Osteocyte (in vitro differentiated cells): ENCODE data around the gene SPATA32. TPM values are rescaled to one million over a fixed set of nuclear protein-coding genes. Genes with fewer than 3 reads are reported as not detected.

Source experiments
- DNase-seq: peaks from one replicate; pipeline ENCODE4 v3.0.0; 2021; ENCODE audit warnings: mixed read lengths; ENCODE audit not compliant: unreplicated experiment; ENCODE audit errors: extremely low spot score
- H3K27ac Mint-ChIP-seq: one replicate; pipeline ENCODE4 v1.8.0; 2021; ENCODE audit warnings: mild to moderate bottlenecking, mixed read lengths; ENCODE audit not compliant: unreplicated experiment
- H3K27me3 Mint-ChIP-seq: one replicate; pipeline ENCODE4 v1.8.0; 2021; ENCODE audit warnings: mixed read lengths; ENCODE audit not compliant: unreplicated experiment
- H3K36me3 Mint-ChIP-seq: one replicate; pipeline ENCODE4 v1.8.0; 2021; ENCODE audit warnings: mixed read lengths; ENCODE audit not compliant: unreplicated experiment
- H3K4me1 Mint-ChIP-seq: one replicate; pipeline ENCODE4 v1.8.0; 2021; ENCODE audit warnings: mixed read lengths; ENCODE audit not compliant: unreplicated experiment
- H3K4me3 Mint-ChIP-seq: one replicate; pipeline ENCODE4 v1.8.0; 2021; ENCODE audit warnings: mild to moderate bottlenecking, moderate library complexity, mixed read lengths; ENCODE audit not compliant: unreplicated experiment
- H3K9me3 Mint-ChIP-seq: one replicate; pipeline ENCODE4 v1.8.0; 2021; ENCODE audit warnings: mixed read lengths; ENCODE audit not compliant: unreplicated experiment
- CTCF ChIP-seq: fragments of 200-600 bp; sonication (generic); IDR thresholded peaks from 2 replicates; pipeline ENCODE4 v1.5.0; 2021; ENCODE audit warnings: antibody characterized with exemption, mild to moderate bottlenecking, moderate library complexity
- total RNA-seq: library from RNA; stranded (reverse); gene quantifications from 2 replicates; pipeline ENCODE4 v1.2.1, GENCODE V29; 2021

The SPATA32 gene
- total RNA-seq, 1 donor from 2014 or later = not detected

GRCh38 chr17:45277992-45278391 is 16.1 kb upstream of the SPATA32 start:
- H3K36me3 Mint-ChIP-seq = peaks cover 18% of the 10 kb centered on the region
- DNase-seq = no peak
- no peaks in the 10 kb centered on the region for H3K27me3 Mint-ChIP-seq
- peaks cover 23% of the 10 kb centered on the region for H3K4me1 Mint-ChIP-seq
- no peaks in the 10 kb centered on the region for H3K9me3 Mint-ChIP-seq
- no peak overlapping the region for H3K4me3 Mint-ChIP-seq
- H3K27ac Mint-ChIP-seq = no peak overlapping the region
- no peak for TF ChIP-seq CTCF

- Mint-ChIP-seq H3K4me1 (peaks cover 19% of the 10 kb centered on the region), H3K27me3 (no peaks in the 10 kb centered on the region), H3K27ac (no peak overlapping the region), H3K36me3 (peaks cover 14% of the 10 kb centered on the region), H3K9me3 (no peaks in the 10 kb centered on the region), H3K4me3 (no peak overlapping the region)
- peak; percentile 94 for DNase-seq
- peak; percentile 87 for TF ChIP-seq CTCF
Observed at GRCh38 chr17:45277216-45277849, 15.4 kb upstream of the SPATA32 start.

- Mint-ChIP-seq H3K4me3 (no peak overlapping the region), H3K27me3 (no peaks in the 10 kb centered on the region), H3K27ac (no peak overlapping the region), H3K4me1 (peaks cover 18% of the 10 kb centered on the region), H3K9me3 (no peaks in the 10 kb centered on the region), H3K36me3 (peaks cover 12% of the 10 kb centered on the region)
- TF ChIP-seq CTCF = no peak
- DNase-seq = no peak
Observed at GRCh38 chr17:45276031-45276430, 14.1 kb upstream of the SPATA32 start.

GRCh38 chr17:45274033-45274432 is 12.1 kb upstream of the SPATA32 start:
- no peak for DNase-seq
- peaks cover 18% of the 10 kb centered on the region for H3K4me1 Mint-ChIP-seq
- TF ChIP-seq CTCF = no peak
- H3K4me3 Mint-ChIP-seq = no peak overlapping the region
- no peak overlapping the region for H3K27ac Mint-ChIP-seq
- H3K27me3 Mint-ChIP-seq = no peaks in the 10 kb centered on the region
- peaks cover 16% of the 10 kb centered on the region for H3K36me3 Mint-ChIP-seq
- H3K9me3 Mint-ChIP-seq = no peaks in the 10 kb centered on the region

- Mint-ChIP-seq H3K4me1 (peaks cover 18% of the 10 kb centered on the region), H3K9me3 (no peaks in the 10 kb centered on the region), H3K36me3 (peaks cover 19% of the 10 kb centered on the region), H3K27me3 (no peaks in the 10 kb centered on the region), H3K27ac (no peak overlapping the region), H3K4me3 (no peak overlapping the region)
- DNase-seq = no peak
- no peak for TF ChIP-seq CTCF
Observed at GRCh38 chr17:45273551-45273957, 11.7 kb upstream of the SPATA32 start.
